Osteoblast (primary cell): ENCODE measurements around the gene ANKS1B. TPM values are rescaled to one million over a fixed set of nuclear protein-coding genes. Genes with fewer than 3 reads are reported as not detected.

Experiments
- DNase-seq: peaks from one replicate; pipeline ENCODE4 v3.0.0; 2011; ENCODE audit warnings: low spot score, mixed read lengths; ENCODE audit not compliant: insufficient read length; ENCODE audit errors: missing footprints
- H2AFZ ChIP-seq: 2 replicates; pipeline ENCODE4 v1.6.0; 2011; ENCODE audit warnings: mild to moderate bottlenecking, low read length
- H3K27ac ChIP-seq: 2 replicates; pipeline ENCODE4 v1.5.1; 2011; ENCODE audit warnings: mild to moderate bottlenecking, low read depth, low read length, moderate library complexity
- H3K27me3 ChIP-seq: 2 replicates; pipeline ENCODE4 v1.6.0; 2012; ENCODE audit warnings: mild to moderate bottlenecking, control low read depth, inconsistent platforms, low read length, moderate library complexity; ENCODE audit not compliant: insufficient read depth
- H3K36me3 ChIP-seq: 2 replicates; pipeline ENCODE4 v1.5.1; 2011; ENCODE audit warnings: mild to moderate bottlenecking, low read length, control low read depth, moderate library complexity; ENCODE audit not compliant: insufficient read depth
- H3K4me1 ChIP-seq: 2 replicates; pipeline ENCODE4 v1.5.1; 2011; ENCODE audit warnings: mild to moderate bottlenecking, low read length, control low read depth, moderate library complexity; ENCODE audit not compliant: insufficient read depth
- H3K4me2 ChIP-seq: 2 replicates; pipeline ENCODE4 v1.6.0; 2011; ENCODE audit warnings: mild to moderate bottlenecking, low read length; ENCODE audit not compliant: insufficient read depth
- H3K4me3 ChIP-seq: fragments of 200-600 bp; sonication (generic); 3 replicates; pipeline ENCODE4 v1.5.1; 2012; ENCODE audit warnings: mild to moderate bottlenecking, low read length, inconsistent platforms; ENCODE audit not compliant: insufficient read depth
- H3K79me2 ChIP-seq: 2 replicates; pipeline ENCODE4 v1.6.0; 2012; ENCODE audit warnings: mild to moderate bottlenecking, low read length, control low read depth, inconsistent platforms; ENCODE audit not compliant: insufficient read depth
- H3K9me3 ChIP-seq: 2 replicates; pipeline ENCODE4 v1.5.1; 2011; ENCODE audit warnings: low read depth, low read length, control low read depth
- H4K20me1 ChIP-seq: 2 replicates; pipeline ENCODE4 v1.6.0; 2012; ENCODE audit warnings: mild to moderate bottlenecking, low read length, control low read depth; ENCODE audit not compliant: insufficient read depth
- CTCF ChIP-seq: IDR thresholded peaks from 2 replicates; pipeline ENCODE4 v1.5.1; 2011; ENCODE audit warnings: mild to moderate bottlenecking, low read depth, low read length, moderate library complexity; ENCODE audit errors: extremely low read depth
- total RNA-seq: library from RNA; depleted of rRNA; stranded (reverse); fragments of >200 nt; gene quantifications from 2 replicates; pipeline ENCODE4 v1.2.3, GENCODE V29; 2012

ANKS1B gene
- total RNA-seq, 1 donor, result 2.2 TPM

- Histone ChIP-seq H3K27ac (no peak overlapping the region), H3K79me2 (no peaks in the 10 kb centered on the region), H3K4me1 (no peaks in the 10 kb centered on the region), H3K4me2 (no peak overlapping the region), H4K20me1 (no peaks in the 10 kb centered on the region), H3K4me3 (no peak overlapping the region), H2AFZ (no peak overlapping the region), H3K27me3 (no peaks in the 10 kb centered on the region), H3K9me3 (peaks cover 2% of the 10 kb centered on the region), H3K36me3 (no peaks in the 10 kb centered on the region)
- no peak for TF ChIP-seq CTCF
- DNase-seq, result no peak
Measured at GRCh38 chr12:99523853-99524252, 460.9 kb downstream of the ANKS1B start.

DNA sequence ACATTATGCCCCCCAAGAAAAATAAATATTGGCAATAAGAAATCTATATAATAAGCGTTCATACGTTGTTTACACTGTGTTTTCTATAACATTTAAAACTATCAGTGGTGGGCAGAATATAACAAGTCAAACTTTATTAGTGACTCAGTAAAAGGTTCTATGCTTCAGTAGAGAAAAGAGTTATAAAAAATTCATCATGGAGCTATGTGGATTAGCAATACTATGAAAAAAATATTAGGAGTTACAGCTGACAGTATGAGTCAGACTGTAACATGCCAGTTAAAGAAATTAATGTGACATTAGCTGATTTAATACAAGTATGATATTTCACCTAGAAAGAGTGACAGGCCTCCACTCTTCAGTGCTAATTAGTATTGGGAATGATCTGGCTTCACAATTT is 462.3 kb downstream of the ANKS1B start:
- no peak overlapping the region for H3K4me2 ChIP-seq
- no peak for TF ChIP-seq CTCF
- H2AFZ ChIP-seq, result no peak overlapping the region
- DNase-seq, result no peak
- no peak overlapping the region for H3K4me3 ChIP-seq
- no peaks in the 10 kb centered on the region for H3K27me3 ChIP-seq
- H3K9me3 ChIP-seq, result peaks cover 2% of the 10 kb centered on the region
- no peak overlapping the region for H3K27ac ChIP-seq
- H3K79me2 ChIP-seq, result no peaks in the 10 kb centered on the region
- H3K36me3 ChIP-seq, result no peaks in the 10 kb centered on the region
- H4K20me1 ChIP-seq, result no peaks in the 10 kb centered on the region
- no peaks in the 10 kb centered on the region for H3K4me1 ChIP-seq

- DNase-seq, result no peak
- Histone ChIP-seq H2AFZ (no peak overlapping the region), H4K20me1 (no peaks in the 10 kb centered on the region), H3K4me2 (no peak overlapping the region), H3K9me3 (peaks cover under 1% of the 10 kb centered on the region), H3K36me3 (no peaks in the 10 kb centered on the region), H3K4me3 (no peak overlapping the region), H3K27ac (no peak overlapping the region), H3K79me2 (no peaks in the 10 kb centered on the region), H3K27me3 (no peaks in the 10 kb centered on the region), H3K4me1 (no peaks in the 10 kb centered on the region)
- TF ChIP-seq CTCF, result no peak
Measured at GRCh38 chr12:99521664-99522063, 463.1 kb downstream of the ANKS1B start.

- H3K4me2 ChIP-seq, result no peak overlapping the region
- no peaks in the 10 kb centered on the region for H3K79me2 ChIP-seq
- H3K9me3 ChIP-seq, result no peaks in the 10 kb centered on the region
- no peak overlapping the region for H2AFZ ChIP-seq
- no peaks in the 10 kb centered on the region for H3K27me3 ChIP-seq
- no peaks in the 10 kb centered on the region for H4K20me1 ChIP-seq
- no peaks in the 10 kb centered on the region for H3K4me1 ChIP-seq
- no peak for TF ChIP-seq CTCF
- no peaks in the 10 kb centered on the region for H3K36me3 ChIP-seq
- H3K4me3 ChIP-seq, result no peak overlapping the region
- DNase-seq, result no peak
- no peak overlapping the region for H3K27ac ChIP-seq
Measured at GRCh38 chr12:99513066-99513465, 471.7 kb downstream of the ANKS1B start.
